ENCODE measurements around the gene GLIS1. TPM values are rescaled to one million over a fixed set of nuclear protein-coding genes. Genes with fewer than 3 reads are reported as not detected.

Gene GLIS1
- total and polyA plus RNA-seq, 2 of the 8 experiments (the other 6 are each of a cell fraction or from before 2014, with no cell fraction given): 0.15 to 0.22 TPM

DNA sequence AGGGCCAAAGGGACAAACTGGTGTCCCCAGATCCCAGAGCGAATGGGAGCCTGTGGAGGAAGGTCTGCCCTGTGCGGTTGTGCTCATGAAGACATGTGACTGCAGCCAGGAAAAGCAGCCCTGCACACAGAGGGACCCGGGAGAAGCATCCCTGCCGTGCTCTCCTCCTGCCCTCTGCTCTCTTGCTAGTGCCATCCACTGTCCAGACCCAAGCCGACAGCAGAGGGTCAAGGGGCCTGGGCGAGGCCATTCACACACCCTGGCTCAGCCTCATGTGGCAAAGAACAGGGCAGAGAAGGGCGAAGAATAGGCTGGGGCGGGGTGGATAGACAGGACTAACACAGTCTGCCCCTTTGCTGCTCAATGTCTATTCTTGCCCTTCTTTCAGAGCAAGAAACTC lies 262.4 kb downstream of the GLIS1 start:
- FAIRE-seq (no peak), DNase-seq (ENCODE audit: low read depth in 1 of 2, low spot score in 2 of 2) (no peak)
- H4K8ac ChIP-seq (ENCODE audit: extremely low read depth, insufficient read depth, low read length): no peak overlapping the region
- H3K4me2 ChIP-seq (ENCODE audit: insufficient read depth in 1 of 2, low read depth in 2 of 2, low read length in 2 of 2): no peak overlapping the region
- no peaks in the 10 kb centered on the region; a peak in 1 of 4 replicates for H3K79me2 ChIP-seq (ENCODE audit: control insufficient read depth in 1 of 2, insufficient read depth in 2 of 2, low read length in 2 of 2)
- CTCF ChIA-PET (ENCODE audit: partially characterized antibody): interaction anchor here (0.7 to 1.6 kb wide), 2 partner anchors 10 to 100 kb away, joined by 6 read pairs; no protein-coding TSS in a partner anchor
- H3K36me3 ChIP-seq (ENCODE audit: control insufficient read depth in 2 of 4, insufficient read depth in 4 of 4, low read length in 3 of 4): no peaks in the 10 kb centered on the region
- POLR2A ChIA-PET (ENCODE audit: partially characterized antibody): no interaction called here
- no peak overlapping the region for H4K5ac ChIP-seq (ENCODE audit: insufficient read length, low read depth, low read length)
- H2BK15ac ChIP-seq (ENCODE audit: low read length): peak overlapping the region; percentile 65; the same call in 1 of the 2 replicates
- no peak overlapping the region for H2BK12ac ChIP-seq (ENCODE audit: low read depth, low read length)
- 78% methylated on average over 8 of the region's 8 CpGs; no CpG with 5 or more reads in 1 of the 2 experiments for WGBS, 2 experiments (ENCODE audit: extremely low coverage in 1 of 2, insufficient coverage in 1 of 2, insufficient read length in 1 of 2, insufficient replicate concordance in 2 of 2, low coverage in 1 of 2, low lambda C conversion rate in 2 of 2, missing lambda C conversion rate in 1 of 2)
- H4K20me1 ChIP-seq (replicated peaks in 1 of 2; ENCODE audit: control insufficient read depth in 1 of 2, insufficient read depth in 2 of 2, low read length in 2 of 2): no peaks in the 10 kb centered on the region
- no peak overlapping the region for H3K18ac ChIP-seq (ENCODE audit: extremely low read depth, low read length)
- no peak overlapping the region for H4K91ac ChIP-seq (replicated peaks; ENCODE audit: insufficient read length, low read length)
- H3K4me1 ChIP-seq (replicated peaks in 1 of 4; ENCODE audit: control insufficient read depth in 3 of 4, insufficient read depth in 4 of 4, low read length in 3 of 4): no peaks in the 10 kb centered on the region
- H3K14ac ChIP-seq (ENCODE audit: insufficient read length): no peak overlapping the region
- peak overlapping the region; percentile 66; the same call in 1 of the 2 replicates for H2BK20ac ChIP-seq (ENCODE audit: low read length)
- no peak overlapping the region for H3K27ac ChIP-seq (ENCODE audit: low read depth, low read length)
- TF ChIP-seq SRF (IDR thresholded peaks at IDR 0.05; ENCODE audit: low read depth, low read length): no peak
- no peak overlapping the region for H2BK5ac ChIP-seq (ENCODE audit: low read depth, low read length)
- no peaks in the 10 kb centered on the region for H3K23me2 ChIP-seq (ENCODE audit: low read depth, low read length)
- H3K56ac ChIP-seq (replicated peaks; ENCODE audit: insufficient read length, low read depth, low read length): no peak overlapping the region
- H3K23ac ChIP-seq (ENCODE audit: insufficient read length): no peak overlapping the region
- no peaks in the 10 kb centered on the region for H3K27me3 ChIP-seq (replicated peaks in 1 of 4; ENCODE audit: control insufficient read depth in 3 of 4, extremely low read depth in 1 of 4, insufficient read depth in 3 of 4, low read length in 3 of 4)
- no peaks in the 10 kb centered on the region for H3K9me3 ChIP-seq (ENCODE audit: insufficient read depth in 2 of 2, low read depth in 1 of 2, low read length in 1 of 2)
- H2AK5ac ChIP-seq (ENCODE audit: low read depth, low read length): no peak overlapping the region
- H3K9ac ChIP-seq (replicated peaks in 1 of 4; ENCODE audit: extremely low read depth in 1 of 4, low read depth in 3 of 4, low read length in 3 of 4): no peak overlapping the region
- H2BK120ac ChIP-seq (replicated peaks; ENCODE audit: low read depth, low read length): no peak overlapping the region
- no peaks in the 10 kb centered on the region for H3K79me1 ChIP-seq (ENCODE audit: low read depth, low read length)
- H3K4me3 ChIP-seq (ENCODE audit: extremely low read depth in 1 of 4, insufficient read depth in 2 of 4, low read depth in 3 of 4, low read length in 4 of 4): no peak overlapping the region
- H2AFZ ChIP-seq (ENCODE audit: low read length): no peak overlapping the region
- no peak overlapping the region for H3K4ac ChIP-seq (replicated peaks; ENCODE audit: insufficient read length, low read depth, low read length)

Measured in H1 (cell line).